Activated naive CD8-positive, alpha-beta T cell treated with anti-CD3 and anti-CD28 coated beads for 36 hours (primary cell): ENCODE data around the gene UVSSA. TPM values are rescaled to one million over a fixed set of nuclear protein-coding genes. Genes with fewer than 3 reads are reported as not detected.
"Not testable (repeated sequence)": the region's sequence is repeated elsewhere in the genome, so short reads cannot be mapped to it uniquely, and the experiment has no call there.

ENCODE experiments used
- DNase-seq: peaks from one replicate; pipeline ENCODE4 v3.0.0; 2021
- H3K27ac Mint-ChIP-seq: one replicate; pipeline ENCODE4 v1.8.0; 2022; ENCODE audit warnings: mild to moderate bottlenecking, moderate library complexity, mixed read lengths
- H3K27me3 Mint-ChIP-seq: one replicate; pipeline ENCODE4 v1.8.0; 2022; ENCODE audit warnings: mild to moderate bottlenecking, mixed read lengths
- H3K36me3 Mint-ChIP-seq: one replicate; pipeline ENCODE4 v1.8.0; 2021; ENCODE audit warnings: mild to moderate bottlenecking, mixed read lengths
- H3K4me1 Mint-ChIP-seq: one replicate; pipeline ENCODE4 v1.8.0; 2021; ENCODE audit warnings: mixed read lengths
- H3K4me3 Mint-ChIP-seq: one replicate; pipeline ENCODE4 v1.8.0; 2022; ENCODE audit warnings: mild to moderate bottlenecking, moderate library complexity, mixed read lengths
- H3K9me3 Mint-ChIP-seq: one replicate; pipeline ENCODE4 v1.8.0; 2022; ENCODE audit warnings: mixed read lengths
- total RNA-seq, 2 experiments: library from RNA; stranded (reverse); gene quantifications; one replicate each; pipeline ENCODE4 v1.2.3, GENCODE V29; 2021

UVSSA gene
- total RNA-seq, 2 experiments from 2014 or later, result 13.2 to 14.1 TPM

- H3K27me3 Mint-ChIP-seq, result peaks cover 31% of the 10 kb centered on the region
- H3K27ac Mint-ChIP-seq, result no peak overlapping the region
- no peak overlapping the region for H3K4me3 Mint-ChIP-seq
- H3K9me3 Mint-ChIP-seq, result no peaks in the 10 kb centered on the region
- H3K36me3 Mint-ChIP-seq, result no peaks in the 10 kb centered on the region
- H3K4me1 Mint-ChIP-seq, result no peaks in the 10 kb centered on the region
- no peak for DNase-seq
Observed at GRCh38 chr4:1427010-1427409, 80.0 kb downstream of the UVSSA start.

- H3K4me1 Mint-ChIP-seq, H3K4me3 Mint-ChIP-seq, H3K27ac Mint-ChIP-seq, H3K9me3 Mint-ChIP-seq, H3K36me3 Mint-ChIP-seq, DNase-seq, H3K27me3 Mint-ChIP-seq: not testable (repeated sequence)
Observed at GRCh38 chr4:1443688-1444172, 96.7 kb downstream of the UVSSA start.

Other genes with a start within 250 kb of the UVSSA start
- gene RNF212, start 233.6 kb upstream of the UVSSA start, total RNA-seq, result 1 to 10 TPM; 3.3 to 3.8 TPM
- 1 to 10 TPM; 6.5 to 6.8 TPM for gene SPON2, start 174.6 kb upstream of the UVSSA start, total RNA-seq
- 100 to 1,000 TPM; 135 to 141 TPM for gene CTBP1, start 98.1 kb upstream of the UVSSA start, total RNA-seq
- 10 to 100 TPM; 51.3 to 53.2 TPM for gene MAEA, start 57.3 kb upstream of the UVSSA start, total RNA-seq
- gene NKX1-1, start 59.2 kb downstream of the UVSSA start, total RNA-seq, result not detected